Uterus (tissue), 4 donors: ENCODE data around the gene SMIM44. TPM values are rescaled to one million over a fixed set of nuclear protein-coding genes. Genes with fewer than 3 reads are reported as not detected.
A peak's percentile ranks its signal among the peaks of the same experiment; 100 is the strongest.

Experiments used
- DNase-seq, 2 donors: peaks; one replicate each; pipeline ENCODE4 v3.0.0-alpha.2; 2019 to 2020
- H3K27ac ChIP-seq, 2 donors: fragments of 200-600 bp; sonication (generic); 1 replicate in 1 of 2; 2 replicates in 1 of 2; pipeline ENCODE4 v1.5.1; 2016 to 2018
- H3K27me3 ChIP-seq, 2 donors: fragments of 200-600 bp; sonication (generic); one replicate each; pipeline ENCODE4 v1.5.1; 2018 to 2019; ENCODE audit warnings: control low read depth in 1 of 2
- H3K36me3 ChIP-seq, 2 donors: fragments of 200-600 bp; sonication (generic); one replicate each; pipeline ENCODE4 v1.5.1; 2019; ENCODE audit warnings: control low read depth in 1 of 2
- H3K4me1 ChIP-seq, 2 donors: fragments of 200-600 bp; sonication (generic); one replicate each; pipeline ENCODE4 v1.5.1; 2018 to 2019; ENCODE audit warnings: control low read depth in 1 of 2
- H3K4me3 ChIP-seq, 2 donors: fragments of 200-600 bp; sonication (generic); 1 replicate in 1 of 2; 2 replicates in 1 of 2; pipeline ENCODE4 v1.5.1; 2018 to 2019; ENCODE audit warnings: mild to moderate bottlenecking in 1 of 2
- H3K9me3 ChIP-seq, 2 donors: fragments of 200-600 bp; sonication (generic); one replicate each; pipeline ENCODE4 v1.5.1; 2019; ENCODE audit warnings: control low read depth in 1 of 2
- POLR2A ChIP-seq, 2 donors: fragments of 450-650 bp; IDR thresholded peaks; one replicate each; pipeline ENCODE4 v1.6.1; 2016; ENCODE audit warnings: antibody characterized with exemption in 2 of 2, mild to moderate bottlenecking in 1 of 2, moderate library complexity in 1 of 2
- intact Hi-C: fragments of 100-400 bp; cut with DNase I; formaldehyde crosslinking; loops from one replicate; pipeline ENCODE4 v1.15.1; 2023; ENCODE audit warnings: low total_unique reads
- small RNA-seq: library from RNA; depleted of rRNA; stranded (forward); fragments of <200 nt; gene quantifications from one replicate; pipeline ENCODE3, GENCODE V24; 2016
- total RNA-seq, 4 donors: library from RNA; depleted of rRNA in 3 of 4; stranded (reverse); fragments of >200 nt in 3 of 4; gene quantifications; one replicate each; pipeline versions ENCODE4 v1.1.0 to v1.2.4, GENCODE V29; 2014 to 2023
- TF ChIP-seq, protein P1 (sequence below), 4 experiments: fragments of 200-600 bp in 2 of 4; fragments of 450-650 bp in 2 of 4; sonication (generic) in 2 of 4; IDR thresholded peaks; one replicate each; pipeline ENCODE4 v1.5.1; 2016 to 2019; ENCODE audit warnings: antibody characterized with exemption in 4 of 4, mild to moderate bottlenecking in 2 of 4, moderate library complexity in 1 of 4
- donor health status: DM: yes; HTN: yes; CAD: no.

SMIM44 gene
- total RNA-seq, 4 donors from 2014 or later: not detected

DNA sequence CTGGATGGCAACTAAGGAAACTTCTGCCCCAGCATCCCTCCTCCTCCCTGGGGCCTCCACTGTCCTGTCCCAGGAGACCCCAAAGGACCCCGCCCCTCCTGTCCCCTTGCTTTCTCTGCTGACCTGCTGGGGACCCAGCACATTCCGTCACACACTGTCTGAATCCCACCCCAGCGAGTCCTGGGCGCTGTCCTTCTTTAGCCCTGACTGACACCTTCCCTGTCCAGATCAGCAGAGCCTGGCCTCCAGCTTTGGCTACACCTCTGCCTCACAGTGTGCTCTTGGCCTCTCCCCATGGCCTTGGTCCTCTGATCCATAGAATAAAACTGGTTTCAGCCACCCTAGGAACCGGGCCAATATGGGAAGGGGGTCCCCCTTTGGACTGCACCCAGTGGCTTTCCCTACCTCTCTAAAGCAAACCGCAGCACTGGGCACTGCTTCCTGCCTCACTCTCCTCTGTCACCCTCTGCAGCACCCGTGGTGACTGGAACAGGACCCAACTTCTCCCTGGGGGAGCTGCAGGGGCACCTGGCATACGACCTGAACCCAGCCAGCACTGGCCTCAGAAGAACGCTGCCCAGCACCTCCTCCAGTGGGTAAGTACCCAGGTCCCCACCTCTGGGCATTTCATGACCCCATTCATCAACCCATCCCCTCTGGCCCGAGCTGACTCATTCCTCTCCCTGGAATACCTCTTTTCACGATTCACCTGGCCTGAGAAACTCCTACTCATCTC lies 49.3 kb downstream of the SMIM44 start:
- intact Hi-C loops: no loop called here
- no peaks in the 10 kb centered on the region for H3K36me3 ChIP-seq
- H3K27ac ChIP-seq: peak overlapping the region; percentile 86 to 90
- peaks cover 0 to 12% of the 10 kb centered on the region in 2 donors for H3K4me1 ChIP-seq
- no peak for TF ChIP-seq POLR2A (IDR thresholded peaks at IDR 0.05)
- TF ChIP-seq, protein P1, sequence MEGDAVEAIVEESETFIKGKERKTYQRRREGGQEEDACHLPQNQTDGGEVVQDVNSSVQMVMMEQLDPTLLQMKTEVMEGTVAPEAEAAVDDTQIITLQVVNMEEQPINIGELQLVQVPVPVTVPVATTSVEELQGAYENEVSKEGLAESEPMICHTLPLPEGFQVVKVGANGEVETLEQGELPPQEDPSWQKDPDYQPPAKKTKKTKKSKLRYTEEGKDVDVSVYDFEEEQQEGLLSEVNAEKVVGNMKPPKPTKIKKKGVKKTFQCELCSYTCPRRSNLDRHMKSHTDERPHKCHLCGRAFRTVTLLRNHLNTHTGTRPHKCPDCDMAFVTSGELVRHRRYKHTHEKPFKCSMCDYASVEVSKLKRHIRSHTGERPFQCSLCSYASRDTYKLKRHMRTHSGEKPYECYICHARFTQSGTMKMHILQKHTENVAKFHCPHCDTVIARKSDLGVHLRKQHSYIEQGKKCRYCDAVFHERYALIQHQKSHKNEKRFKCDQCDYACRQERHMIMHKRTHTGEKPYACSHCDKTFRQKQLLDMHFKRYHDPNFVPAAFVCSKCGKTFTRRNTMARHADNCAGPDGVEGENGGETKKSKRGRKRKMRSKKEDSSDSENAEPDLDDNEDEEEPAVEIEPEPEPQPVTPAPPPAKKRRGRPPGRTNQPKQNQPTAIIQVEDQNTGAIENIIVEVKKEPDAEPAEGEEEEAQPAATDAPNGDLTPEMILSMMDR (IDR thresholded peaks at IDR 0.05): no peak
- no peak for DNase-seq
- no peak overlapping the region for H3K4me3 ChIP-seq
- H3K9me3 ChIP-seq: no peaks in the 10 kb centered on the region
- no peaks in the 10 kb centered on the region for H3K27me3 ChIP-seq

DNA sequence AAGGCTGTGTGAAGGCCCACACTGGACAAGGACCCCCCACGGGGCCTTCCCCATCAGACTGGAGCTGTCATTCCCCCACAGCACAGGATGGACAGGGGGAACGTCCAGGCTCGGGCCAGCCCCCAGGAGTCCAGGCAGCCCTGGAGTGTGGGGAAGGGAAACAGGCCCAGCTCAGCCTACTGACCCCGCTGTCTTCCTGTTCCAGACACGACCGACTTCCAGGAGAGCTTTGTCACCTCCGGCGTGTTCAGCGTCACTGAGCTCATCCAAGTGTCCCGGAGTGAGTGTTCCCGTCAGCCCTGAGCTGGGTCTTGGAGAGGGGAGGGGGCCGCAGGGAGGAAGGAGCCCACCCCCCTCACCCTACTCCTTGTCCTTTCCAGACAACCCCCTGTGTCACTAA lies 49.9 kb downstream of the SMIM44 start:
- intact Hi-C loops: no loop called here
- no peaks in the 10 kb centered on the region for H3K36me3 ChIP-seq
- TF ChIP-seq, protein P1 (IDR thresholded peaks at IDR 0.05): no peak
- no peak for TF ChIP-seq POLR2A (IDR thresholded peaks at IDR 0.05)

More for the DNA sequence above, 49.9 kb downstream of the SMIM44 start:
- H3K4me3 ChIP-seq: no peak overlapping the region
- H3K9me3 ChIP-seq: no peaks in the 10 kb centered on the region
- no peak for DNase-seq
- H3K4me1 ChIP-seq: peaks cover 0 to 12% of the 10 kb centered on the region in 2 donors
- H3K27me3 ChIP-seq: no peaks in the 10 kb centered on the region
- peak overlapping the region; percentile 86 to 90 for H3K27ac ChIP-seq

Small RNA genes lying within 50 kb of the gene (small RNA-seq; reads per million reads assigned to genes)
- gene RF00212: not detected

Other genes with a start within 250 kb of the SMIM44 start
- gene NFIC, start 116.9 kb downstream of the SMIM44 start, total RNA-seq: 100 to 1,000 TPM in 2 of 4 donors, 10 to 100 TPM in 2; 18.5 to 361 (median 82.9) TPM
- under 1 TPM in 1 of 4 donors, not detected in 3; 0.97 TPM for gene SMIM24, start 2.9 kb downstream of the SMIM44 start, total RNA-seq
- 10 to 100 TPM in 1 of 4 donors, 1 to 10 TPM in 3; 1.2 to 10.4 (median 4.7) TPM for gene DOHH, start 17.2 kb upstream of the SMIM44 start, total RNA-seq
- 10 to 100 TPM in 3 of 4 donors, 1 to 10 TPM in 1; 3.8 to 70.8 (median 33.0) TPM for gene FZR1, start 22.9 kb upstream of the SMIM44 start, total RNA-seq
- gene TEKTIP1, start 55.7 kb upstream of the SMIM44 start, total RNA-seq: 1 to 10 TPM in 1 of 4 donors, not detected in 3; 5.5 TPM
- gene MFSD12, start 74.1 kb upstream of the SMIM44 start, total RNA-seq: 10 to 100 TPM in 3 of 4 donors, under 1 TPM in 1; 0.59 to 44.9 (median 38.9) TPM
- 100 to 1,000 TPM in 1 of 4 donors, 10 to 100 TPM in 3; 52.9 to 232 (median 63.6) TPM for gene HMG20B, start 89.5 kb upstream of the SMIM44 start, total RNA-seq
- 1 to 10 TPM in 1 of 4 donors, under 1 TPM in 1, not detected in 2; 0.07 to 4.0 TPM for gene GIPC3, start 102.0 kb upstream of the SMIM44 start, total RNA-seq
- 1 to 10 TPM in 2 of 4 donors, not detected in 2; 2.6 to 7.3 TPM for gene TBXA2R, start 123.4 kb upstream of the SMIM44 start, total RNA-seq
- gene CACTIN, start 143.3 kb upstream of the SMIM44 start, total RNA-seq: 10 to 100 TPM in 3 of 4 donors, 1 to 10 TPM in 1; 6.8 to 28.4 (median 20.7) TPM
- gene PIP5K1C, start 217.0 kb upstream of the SMIM44 start, total RNA-seq: 10 to 100 TPM in 3 of 4 donors, 1 to 10 TPM in 1; 6.2 to 77.5 (median 33.2) TPM
- 1 to 10 TPM in 3 of 4 donors, under 1 TPM in 1; 0.37 to 7.4 (median 3.9) TPM for gene TJP3, start 224.9 kb upstream of the SMIM44 start, total RNA-seq